Peyer's patch (tissue), 4 donors: ENCODE data around the gene COX5B. TPM values are rescaled to one million over a fixed set of nuclear protein-coding genes. Genes with fewer than 3 reads are reported as not detected.

Source experiments
- DNase-seq, 3 donors: peaks; one replicate each; pipeline ENCODE4 v3.0.0-alpha.2; 2017 to 2019
- H3K27ac ChIP-seq, 4 donors: fragments of 200-600 bp; sonication (generic); one replicate each; pipeline ENCODE4 v1.5.1; 2016 to 2019
- H3K27me3 ChIP-seq, 2 donors: fragments of 200-600 bp; sonication (generic); one replicate each; pipeline ENCODE4 v1.5.1; 2019
- H3K36me3 ChIP-seq, 3 donors: fragments of 200-600 bp; sonication (generic); one replicate each; pipeline ENCODE4 v1.5.1; 2016 to 2019
- H3K4me1 ChIP-seq, 4 donors: fragments of 200-600 bp; sonication (generic); one replicate each; pipeline ENCODE4 v1.5.1; 2016 to 2019
- H3K4me3 ChIP-seq, 4 donors: fragments of 200-600 bp; sonication (generic); 1 replicate in 3 of 4; 2 replicates in 1 of 4; pipeline ENCODE4 v1.5.1; 2016 to 2019; ENCODE audit warnings: mild to moderate bottlenecking in 1 of 4
- H3K9me3 ChIP-seq, 4 donors: fragments of 200-600 bp; sonication (generic); one replicate each; pipeline ENCODE4 v1.5.1; 2016 to 2019; ENCODE audit warnings: mild to moderate bottlenecking in 1 of 4
- POLR2A ChIP-seq, 2 donors: fragments of 450-650 bp; IDR thresholded peaks; one replicate each; pipeline ENCODE4 v1.5.1; 2017; ENCODE audit warnings: antibody characterized with exemption in 2 of 2, mild to moderate bottlenecking in 2 of 2, moderate library complexity in 2 of 2
- total RNA-seq, 4 donors: library from RNA; depleted of rRNA; stranded (reverse); fragments of >200 nt; gene quantifications; one replicate each; pipeline ENCODE4 v1.1.0, GENCODE V29; 2016
- TF ChIP-seq, protein P1 (sequence below), 6 experiments: fragments of 450-650 bp in 4 of 6; fragments of 200-600 bp in 2 of 6; sonication (generic) in 1 of 6; IDR thresholded peaks; one replicate each; pipeline ENCODE4 v1.5.1; 2017 to 2019; ENCODE audit warnings: antibody characterized with exemption in 6 of 6, mild to moderate bottlenecking in 3 of 6, moderate library complexity in 1 of 6

The COX5B gene
- total RNA-seq, 4 donors from 2014 or later: 248 to 721 (median 447) TPM

DNA sequence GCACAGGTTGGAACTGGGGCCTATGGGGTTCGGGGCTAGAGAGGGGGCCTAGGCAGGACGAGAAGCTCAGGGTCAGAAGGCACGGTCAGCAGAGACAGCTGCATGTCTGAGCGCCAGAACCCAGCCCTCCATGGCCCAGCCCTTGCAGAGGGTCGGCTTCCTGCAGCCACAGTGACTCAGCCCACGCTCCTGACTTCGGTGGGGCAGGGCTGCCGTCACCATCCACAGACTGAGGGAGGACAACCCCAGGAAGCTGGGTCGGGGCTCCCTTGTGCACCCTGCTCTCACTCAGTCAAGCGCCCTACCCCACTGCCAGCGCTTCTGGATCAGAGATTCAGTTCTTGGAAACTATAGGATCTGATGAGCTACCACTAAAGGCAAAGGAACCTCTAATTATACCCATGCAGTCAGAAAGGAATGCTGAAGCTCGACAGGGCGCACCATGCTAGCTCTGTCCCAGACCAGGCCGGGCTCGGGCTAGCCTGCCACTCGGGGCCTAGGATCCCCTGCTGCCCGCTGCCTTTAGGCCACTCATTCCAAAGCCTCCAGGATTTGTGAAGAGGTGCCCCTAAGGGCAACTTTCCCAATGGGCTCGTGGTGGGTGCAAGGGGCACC is 15.0 kb downstream of the COX5B start:
- H3K27ac ChIP-seq: no peak overlapping the region
- H3K36me3 ChIP-seq: peaks cover 0 to 43% (median 0%) of the 10 kb centered on the region in 3 donors
- H3K9me3 ChIP-seq: no peaks in the 10 kb centered on the region
- H3K4me1 ChIP-seq: peaks cover 0 to 32% (median 11%) of the 10 kb centered on the region in 4 donors
- H3K4me3 ChIP-seq: no peak overlapping the region
- no peaks in the 10 kb centered on the region for H3K27me3 ChIP-seq
- TF ChIP-seq POLR2A (IDR thresholded peaks at IDR 0.05): no peak
- TF ChIP-seq, protein P1, sequence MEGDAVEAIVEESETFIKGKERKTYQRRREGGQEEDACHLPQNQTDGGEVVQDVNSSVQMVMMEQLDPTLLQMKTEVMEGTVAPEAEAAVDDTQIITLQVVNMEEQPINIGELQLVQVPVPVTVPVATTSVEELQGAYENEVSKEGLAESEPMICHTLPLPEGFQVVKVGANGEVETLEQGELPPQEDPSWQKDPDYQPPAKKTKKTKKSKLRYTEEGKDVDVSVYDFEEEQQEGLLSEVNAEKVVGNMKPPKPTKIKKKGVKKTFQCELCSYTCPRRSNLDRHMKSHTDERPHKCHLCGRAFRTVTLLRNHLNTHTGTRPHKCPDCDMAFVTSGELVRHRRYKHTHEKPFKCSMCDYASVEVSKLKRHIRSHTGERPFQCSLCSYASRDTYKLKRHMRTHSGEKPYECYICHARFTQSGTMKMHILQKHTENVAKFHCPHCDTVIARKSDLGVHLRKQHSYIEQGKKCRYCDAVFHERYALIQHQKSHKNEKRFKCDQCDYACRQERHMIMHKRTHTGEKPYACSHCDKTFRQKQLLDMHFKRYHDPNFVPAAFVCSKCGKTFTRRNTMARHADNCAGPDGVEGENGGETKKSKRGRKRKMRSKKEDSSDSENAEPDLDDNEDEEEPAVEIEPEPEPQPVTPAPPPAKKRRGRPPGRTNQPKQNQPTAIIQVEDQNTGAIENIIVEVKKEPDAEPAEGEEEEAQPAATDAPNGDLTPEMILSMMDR (IDR thresholded peaks at IDR 0.05): no peak
- DNase-seq: no peak

DNA sequence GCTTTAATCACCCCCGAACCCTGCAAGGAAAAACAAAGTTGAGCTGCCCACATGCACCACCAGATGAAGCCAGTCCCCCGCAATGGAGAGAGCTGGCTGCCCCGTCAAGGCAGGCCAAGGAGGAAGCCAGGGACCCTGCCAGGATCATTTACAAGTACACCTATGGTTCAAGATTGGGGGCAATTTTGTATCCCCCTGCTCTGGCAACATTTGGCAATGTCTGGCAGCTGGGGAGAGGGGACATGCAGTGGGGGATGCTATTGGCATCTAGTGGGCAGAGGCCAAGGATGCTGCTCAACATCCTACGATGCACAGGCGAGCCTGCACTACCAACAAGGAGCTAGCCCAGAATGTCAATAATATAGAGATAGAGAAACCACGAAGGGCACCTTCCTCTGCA is 16.1 kb downstream of the COX5B start:
- H3K9me3 ChIP-seq: no peaks in the 10 kb centered on the region
- H3K27ac ChIP-seq: peak overlapping the region in 1 of 4 donors; percentile 97
- no peak for DNase-seq
- H3K27me3 ChIP-seq: no peaks in the 10 kb centered on the region
- TF ChIP-seq, protein P1 (IDR thresholded peaks at IDR 0.05): no peak
- TF ChIP-seq POLR2A (IDR thresholded peaks at IDR 0.05): no peak
- H3K36me3 ChIP-seq: peaks cover 0 to 33% (median 0%) of the 10 kb centered on the region in 3 donors
- H3K4me3 ChIP-seq: no peak overlapping the region
- H3K4me1 ChIP-seq: peaks cover 0 to 32% (median 11%) of the 10 kb centered on the region in 4 donors

DNA sequence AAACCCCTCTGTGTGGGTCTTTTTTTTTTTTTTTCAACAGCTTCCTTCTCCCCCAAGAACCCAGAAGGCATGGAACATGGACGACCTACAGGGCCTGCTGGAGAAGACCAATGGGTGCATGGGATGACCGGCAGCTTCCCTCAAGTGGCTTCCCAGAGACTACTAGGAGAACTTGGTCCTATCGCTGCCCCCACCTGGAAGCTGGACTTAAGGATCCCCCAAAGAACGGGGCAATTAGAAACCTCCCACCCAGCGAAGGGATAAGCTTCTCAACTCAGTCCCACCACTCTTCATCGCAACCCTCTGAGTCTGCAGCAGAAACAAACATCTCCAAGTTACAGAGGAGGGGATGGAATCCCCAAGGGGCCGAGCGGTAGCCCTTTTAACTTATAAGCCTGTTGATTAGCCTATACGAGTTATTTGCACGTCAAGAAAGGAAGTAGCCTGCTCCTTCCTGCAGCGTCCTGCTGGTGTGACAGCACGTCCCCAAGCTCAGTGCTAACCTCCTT is 16.6 kb downstream of the COX5B start:
- TF ChIP-seq, protein P1 (IDR thresholded peaks at IDR 0.05): no peak
- no peak for TF ChIP-seq POLR2A (IDR thresholded peaks at IDR 0.05)
- H3K27ac ChIP-seq: peak overlapping the region; percentile 93 to 100 (median 96)
- no peaks in the 10 kb centered on the region for H3K9me3 ChIP-seq
- peaks cover 0 to 28% (median 0%) of the 10 kb centered on the region in 3 donors for H3K36me3 ChIP-seq
- DNase-seq: no peak
- peaks cover 0 to 32% (median 11%) of the 10 kb centered on the region in 4 donors for H3K4me1 ChIP-seq
- peak overlapping the region; percentile 65 to 97 (median 84) for H3K4me3 ChIP-seq
- H3K27me3 ChIP-seq: no peaks in the 10 kb centered on the region

DNA sequence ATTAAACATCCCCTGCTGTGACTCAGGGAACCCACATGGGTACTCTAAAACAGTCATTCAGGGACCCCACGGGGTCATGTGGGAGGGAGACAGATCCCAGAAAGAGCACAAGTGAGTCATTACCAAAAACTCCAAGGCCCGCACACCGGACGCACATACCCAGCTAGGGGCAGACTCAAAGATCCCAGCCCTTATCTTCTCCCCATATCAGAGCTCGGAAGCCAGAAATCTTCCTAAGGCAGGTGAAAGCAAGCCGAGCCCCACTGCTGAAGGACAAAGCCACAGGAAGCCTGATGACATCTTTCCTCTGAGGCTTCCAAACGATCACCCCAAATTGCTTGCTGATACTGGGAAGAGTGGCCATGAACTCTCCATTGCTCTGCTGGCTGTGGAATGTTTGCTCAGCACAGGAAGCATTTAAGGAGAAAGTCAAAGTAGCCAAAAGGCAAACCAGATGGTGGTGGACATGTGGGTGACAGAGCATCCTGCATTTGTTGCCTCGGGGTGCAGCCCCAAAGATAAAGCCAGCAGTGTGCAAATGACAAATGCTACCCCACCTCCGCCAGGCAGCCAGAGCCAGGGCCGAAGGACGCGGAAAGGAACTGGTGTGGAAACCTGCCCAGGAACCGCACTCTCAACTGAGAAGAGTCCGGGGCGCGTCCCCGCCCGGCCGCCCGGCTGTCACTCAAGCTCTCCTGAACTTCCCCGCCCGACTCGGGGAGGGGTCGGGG is 17.2 kb downstream of the COX5B start:
- DNase-seq: peak; percentile 82 to 88 (median 85)
- H3K36me3 ChIP-seq: peaks cover 0 to 22% (median 0%) of the 10 kb centered on the region in 3 donors
- TF ChIP-seq, protein P1 (IDR thresholded peaks at IDR 0.05): no peak
- TF ChIP-seq POLR2A (IDR thresholded peaks at IDR 0.05): peak in 1 of 2 donors; percentile 52

DNA sequence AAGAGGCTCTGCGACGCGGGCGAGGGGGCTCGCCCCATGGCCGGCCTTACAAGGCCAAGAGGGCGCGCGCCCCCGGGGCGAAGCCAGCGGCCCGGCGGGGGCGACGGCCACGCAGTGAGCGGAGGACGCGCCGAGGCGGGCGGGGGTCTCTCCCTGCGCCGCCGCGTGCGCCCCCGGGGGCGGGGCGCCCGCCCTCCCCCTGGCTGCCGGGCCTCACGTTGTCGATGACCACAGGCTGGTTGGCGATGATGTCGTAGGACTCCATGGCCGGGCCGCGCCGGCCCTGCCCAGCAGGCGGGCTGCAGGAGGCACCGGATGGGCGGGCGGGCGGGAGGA is 17.7 kb downstream of the COX5B start:
- Histone ChIP-seq H3K36me3 (peaks cover 0 to 16% (median 0%) of the 10 kb centered on the region in 3 donors), H3K27me3 (no peaks in the 10 kb centered on the region), H3K27ac (peak overlapping the region; percentile 93 to 100 (median 96)), H3K4me1 (peaks cover 0 to 32% (median 11%) of the 10 kb centered on the region in 4 donors), H3K4me3 (peak overlapping the region; percentile 65 to 97 (median 84)), H3K9me3 (no peaks in the 10 kb centered on the region)
- TF ChIP-seq POLR2A (IDR thresholded peaks at IDR 0.05): peak in 1 of 2 donors; percentile 21
- TF ChIP-seq, protein P1 (IDR thresholded peaks at IDR 0.05): peak in 1 of 6 experiments; percentile 19
- no peak for DNase-seq

More for the DNA sequence above, 17.2 kb downstream of the COX5B start:
- peak overlapping the region; percentile 65 to 97 (median 84) for H3K4me3 ChIP-seq
- H3K4me1 ChIP-seq: peaks cover 0 to 32% (median 11%) of the 10 kb centered on the region in 4 donors
- no peaks in the 10 kb centered on the region for H3K9me3 ChIP-seq
- H3K27me3 ChIP-seq: no peaks in the 10 kb centered on the region
- H3K27ac ChIP-seq: peak overlapping the region; percentile 93 to 100 (median 96)
